ENCODE measurements around the gene ASXL3.

The ASXL3 gene

GRCh38 chr18:33710269-33710668, 132.2 kb downstream of the ASXL3 start:
- no peak overlapping the region for H3K4me3 ChIP-seq (ENCODE audit: low read depth, low read length, poor library complexity, severe bottlenecking)
- H3K27ac ChIP-seq (ENCODE audit: low read depth, low read length, poor library complexity, severe bottlenecking): no peak overlapping the region
- no peaks in the 10 kb centered on the region for H3K9me3 ChIP-seq (ENCODE audit: low read length)

GRCh38 chr18:33711514-33711913, 133.5 kb downstream of the ASXL3 start:
- H2AFZ ChIP-seq (ENCODE audit: low read length): no peak overlapping the region
- TF ChIP-seq EZH2 (IDR thresholded peaks at IDR 0.05; ENCODE audit: borderline replicate concordance, low read length) (no peak), CTCF (IDR thresholded peaks at IDR 0.05; ENCODE audit: low read length) (no peak)
- H3K9me3 ChIP-seq (ENCODE audit: low read length): no peaks in the 10 kb centered on the region
- no peaks in the 10 kb centered on the region for H3K9me2 ChIP-seq (ENCODE audit: low read depth, low read length)
- no peak overlapping the region for H3K4me3 ChIP-seq (ENCODE audit: low read depth, low read length, poor library complexity, severe bottlenecking)
- peaks cover 14% of the 10 kb centered on the region for H3K4me1 ChIP-seq (ENCODE audit: insufficient read depth, low read length, severe bottlenecking)
- no peak overlapping the region for H3K27ac ChIP-seq (ENCODE audit: low read depth, low read length, poor library complexity, severe bottlenecking)
- no peaks in the 10 kb centered on the region for H3K36me3 ChIP-seq (ENCODE audit: insufficient read depth, low read length)
- no peaks in the 10 kb centered on the region for H4K20me1 ChIP-seq (ENCODE audit: insufficient read depth, low read length)
- no peak overlapping the region for H3K9ac ChIP-seq (ENCODE audit: low read length)
- no peak overlapping the region for H3K4me2 ChIP-seq (ENCODE audit: low read length)
- no peaks in the 10 kb centered on the region for H3F3A ChIP-seq (ENCODE audit: insufficient read depth, low read length)
- no peaks in the 10 kb centered on the region for H3K79me2 ChIP-seq (ENCODE audit: insufficient read depth, low read length)
- H3K27me3 ChIP-seq (ENCODE audit: insufficient read depth, low read length): no peaks in the 10 kb centered on the region

More at GRCh38 chr18:33710269-33710668, 132.2 kb downstream of the ASXL3 start:
- Histone ChIP-seq H3K4me2 (ENCODE audit: low read length) (no peak overlapping the region), H3F3A (ENCODE audit: insufficient read depth, low read length) (no peaks in the 10 kb centered on the region), H4K20me1 (ENCODE audit: insufficient read depth, low read length) (no peaks in the 10 kb centered on the region), H3K79me2 (ENCODE audit: insufficient read depth, low read length) (no peaks in the 10 kb centered on the region), H3K36me3 (ENCODE audit: insufficient read depth, low read length) (no peaks in the 10 kb centered on the region), H3K27me3 (ENCODE audit: insufficient read depth, low read length) (no peaks in the 10 kb centered on the region), H2AFZ (ENCODE audit: low read length) (no peak overlapping the region), H3K4me1 (ENCODE audit: insufficient read depth, low read length, severe bottlenecking) (peaks cover 8% of the 10 kb centered on the region), H3K9me2 (ENCODE audit: low read depth, low read length) (no peaks in the 10 kb centered on the region), H3K9ac (ENCODE audit: low read length) (no peak overlapping the region)
- no peak for TF ChIP-seq EZH2 (IDR thresholded peaks at IDR 0.05; ENCODE audit: borderline replicate concordance, low read length)
- TF ChIP-seq CTCF (IDR thresholded peaks at IDR 0.05; ENCODE audit: low read length): no peak

- Histone ChIP-seq H3K27ac (ENCODE audit: low read depth, low read length, poor library complexity, severe bottlenecking) (no peak overlapping the region), H3K4me2 (ENCODE audit: low read length) (no peak overlapping the region), H3K79me2 (ENCODE audit: insufficient read depth, low read length) (no peaks in the 10 kb centered on the region), H3K4me1 (ENCODE audit: insufficient read depth, low read length, severe bottlenecking) (peaks cover 14% of the 10 kb centered on the region), H3K4me3 (ENCODE audit: low read depth, low read length, poor library complexity, severe bottlenecking) (no peak overlapping the region), H2AFZ (ENCODE audit: low read length) (no peak overlapping the region), H3K9ac (ENCODE audit: low read length) (no peak overlapping the region), H3K27me3 (ENCODE audit: insufficient read depth, low read length) (no peaks in the 10 kb centered on the region), H4K20me1 (ENCODE audit: insufficient read depth, low read length) (no peaks in the 10 kb centered on the region), H3K9me3 (ENCODE audit: low read length) (no peaks in the 10 kb centered on the region), H3K9me2 (ENCODE audit: low read depth, low read length) (no peaks in the 10 kb centered on the region), H3K36me3 (ENCODE audit: insufficient read depth, low read length) (no peaks in the 10 kb centered on the region), H3F3A (ENCODE audit: insufficient read depth, low read length) (no peaks in the 10 kb centered on the region)
- TF ChIP-seq EZH2 (IDR thresholded peaks at IDR 0.05; ENCODE audit: borderline replicate concordance, low read length) (no peak), CTCF (IDR thresholded peaks at IDR 0.05; ENCODE audit: low read length) (no peak)
Observed at GRCh38 chr18:33712719-33713118, 134.7 kb downstream of the ASXL3 start.

Data from OCI-LY1 (cell line).